COLO668 (cell line): Measurements from ENCODE around the gene TOR3A.

Experiments used
- DNase-seq: peaks from one replicate; lab custom pipeline; 2025; ENCODE audit not compliant: unreplicated experiment; lab: John Stamatoyannopoulos, UW

TOR3A gene

GRCh38 chr1:179061360-179062282 is 20.2 kb upstream of the TOR3A start:
- DNase-seq: no peak

DNA sequence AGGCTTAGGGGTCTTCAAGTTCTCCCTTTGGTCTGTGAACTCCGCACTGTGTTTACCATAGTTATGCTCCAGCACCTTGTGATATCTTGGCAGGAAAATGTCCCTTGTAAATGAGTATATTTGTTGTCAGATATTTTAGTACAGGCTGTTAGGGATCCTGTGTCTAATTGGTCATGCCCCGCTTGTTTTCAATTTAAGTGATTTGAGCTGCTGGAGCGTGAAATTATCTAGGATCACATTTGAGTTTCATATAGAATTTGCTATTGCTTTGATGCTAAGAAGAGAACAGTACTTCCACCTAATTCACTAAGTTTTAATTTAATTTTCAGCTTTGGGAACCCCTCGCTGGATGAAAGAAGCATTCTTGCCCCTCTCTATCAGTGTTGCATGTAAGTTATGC is 15.4 kb upstream of the TOR3A start:
- no peak for DNase-seq

DNA sequence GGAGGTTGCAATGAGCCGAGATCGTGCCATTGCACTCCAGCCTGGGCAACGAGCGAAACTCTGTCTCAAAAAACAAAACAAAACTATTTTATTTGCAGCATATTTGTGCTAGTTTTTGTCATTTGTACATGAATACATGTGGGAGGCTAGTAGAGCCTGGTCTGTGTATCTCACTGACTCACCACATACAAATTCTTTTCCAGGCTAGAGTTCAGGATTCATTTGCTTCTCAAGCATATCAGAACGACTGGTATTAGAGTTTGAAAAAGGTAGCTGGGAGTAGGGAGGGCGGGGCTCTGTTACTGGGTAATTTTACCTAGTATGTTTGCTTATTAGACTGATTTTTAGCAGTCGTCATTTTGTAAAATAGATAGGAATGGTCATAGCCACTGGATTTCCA is 4.5 kb upstream of the TOR3A start:
- DNase-seq: no peak

DNA sequence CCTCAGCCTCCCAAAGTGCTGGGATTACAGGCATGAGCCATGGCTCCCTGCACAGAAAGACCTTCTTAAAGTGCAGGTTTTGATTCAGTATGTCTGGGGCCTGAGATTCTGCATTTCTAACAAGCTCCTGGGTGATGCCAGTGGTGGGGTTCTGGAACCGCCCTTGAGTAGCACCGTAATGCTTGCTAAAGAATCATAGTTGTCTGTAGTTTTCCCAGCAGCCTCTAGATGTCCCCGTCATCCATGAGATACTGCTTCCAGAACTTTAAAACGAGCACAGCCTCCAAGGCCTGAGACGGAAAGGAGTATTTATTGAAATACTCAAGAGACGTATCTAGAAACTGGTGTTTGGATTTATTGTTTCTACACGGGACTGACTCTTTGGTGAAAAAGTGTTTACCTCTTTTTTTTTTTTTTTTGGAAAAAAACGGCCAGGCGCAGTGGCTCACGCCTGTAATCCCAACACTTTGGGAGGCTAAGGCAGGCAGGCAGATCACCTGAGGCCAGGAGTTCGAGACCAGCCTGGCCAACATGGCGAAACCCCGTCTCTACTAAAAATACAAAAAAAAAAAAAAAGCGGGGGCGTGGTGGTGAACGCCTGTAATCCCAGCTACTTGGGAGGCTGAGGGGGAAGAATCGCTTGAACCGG is 2.6 kb upstream of the TOR3A start:
- peak; percentile 54 for DNase-seq

GRCh38 chr1:179080866-179081686 is 794 bp upstream of the TOR3A start:
- DNase-seq: peak; percentile 42

DNA sequence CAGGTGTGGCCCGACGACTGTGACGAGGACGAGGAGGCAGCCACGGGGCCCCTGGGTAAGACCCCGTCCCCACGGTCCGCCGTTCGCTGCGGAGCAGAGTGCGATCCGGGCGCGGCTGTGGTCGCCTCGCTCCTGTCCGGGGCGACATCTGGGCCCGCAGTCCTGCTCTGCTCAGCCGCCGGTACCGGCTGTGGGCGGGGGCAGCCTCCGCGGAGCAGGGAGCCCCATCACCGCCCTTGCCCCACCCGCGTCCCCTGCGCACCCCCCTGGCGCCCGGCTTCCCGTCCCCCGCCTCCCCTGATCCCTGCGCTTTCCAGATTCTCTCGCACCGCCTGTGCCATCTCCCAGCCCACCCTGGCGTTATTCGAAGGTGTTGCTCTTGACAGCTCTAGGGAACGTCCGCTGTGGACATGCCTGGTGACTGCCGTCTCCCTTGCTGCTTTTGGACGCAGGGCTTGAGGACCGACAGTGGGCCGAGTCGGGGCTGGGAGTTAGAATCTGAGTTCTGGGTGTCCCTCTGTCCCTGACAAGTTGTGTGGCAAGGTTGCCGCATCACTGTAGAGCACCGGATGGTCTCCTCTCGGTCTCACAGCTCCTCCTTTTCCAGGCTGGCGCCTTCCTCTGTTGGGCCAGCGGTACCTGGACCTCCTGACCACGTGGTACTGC is 596 bp downstream of the TOR3A start:
- DNase-seq: peak; percentile 71

DNA sequence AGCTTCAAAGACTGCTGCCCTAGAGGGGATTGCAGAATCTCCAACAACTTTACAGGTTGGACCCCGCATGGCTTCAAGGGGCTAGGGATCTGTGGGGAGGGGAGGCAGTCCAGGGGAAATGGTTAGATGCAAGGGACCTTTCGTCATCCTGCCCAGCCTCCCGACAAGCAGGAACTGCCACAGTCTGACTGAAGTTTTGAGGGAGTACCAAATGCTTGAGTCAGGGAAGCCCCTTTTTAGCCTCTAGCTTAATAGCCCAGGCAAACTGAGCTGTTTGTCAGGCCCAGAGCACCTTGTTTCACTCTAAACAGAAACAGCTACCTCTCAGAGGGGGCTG is 1.1 kb downstream of the TOR3A start:
- no peak for DNase-seq

GRCh38 chr1:179083533-179083932 is 1.7 kb downstream of the TOR3A start:
- DNase-seq: no peak

DNA sequence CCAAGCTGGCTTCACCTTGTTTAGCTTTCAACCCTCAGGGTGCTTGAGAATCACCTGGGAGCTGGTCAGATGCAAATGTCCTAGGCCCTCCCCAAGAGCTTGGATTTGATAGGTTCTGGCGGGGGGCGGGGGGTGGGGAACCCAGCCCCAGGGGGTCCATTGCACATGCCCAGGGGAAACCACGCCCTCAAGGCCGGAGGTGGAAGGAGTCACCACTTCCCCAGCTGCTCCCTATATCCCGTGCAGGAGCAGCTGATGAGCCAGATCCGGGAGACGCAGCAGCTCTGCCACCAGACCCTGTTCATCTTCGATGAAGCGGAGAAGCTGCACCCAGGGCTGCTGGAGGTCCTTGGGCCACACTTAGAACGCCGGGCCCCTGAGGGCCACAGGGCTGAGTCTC is 5.8 kb downstream of the TOR3A start:
- peak; percentile 10 for DNase-seq

GRCh38 chr1:179089827-179090482 is 8.1 kb downstream of the TOR3A start:
- DNase-seq: no peak

- no peak for DNase-seq
Measured at GRCh38 chr1:179090522-179090921, 8.7 kb downstream of the TOR3A start.

DNA sequence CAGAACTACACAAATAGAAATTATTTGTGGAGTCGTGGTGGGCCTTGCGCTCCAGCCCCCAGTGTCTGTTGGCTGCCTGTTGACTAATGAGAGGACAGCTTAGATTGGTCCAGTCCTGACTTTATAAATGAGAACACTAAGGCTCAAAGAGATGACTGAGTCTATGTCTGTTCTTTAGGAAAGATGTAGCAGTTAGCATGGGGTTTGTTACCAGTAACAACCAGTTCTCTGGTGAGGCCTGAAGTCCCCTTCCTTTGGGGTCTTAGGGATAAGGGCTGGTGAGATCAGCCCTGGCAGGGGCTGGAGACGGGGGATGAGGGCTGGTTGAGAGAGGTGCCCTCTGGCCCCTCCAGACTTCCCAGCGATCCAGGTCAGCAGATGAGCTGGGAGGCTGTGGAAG is 9.1 kb downstream of the TOR3A start:
- DNase-seq: no peak

DNA sequence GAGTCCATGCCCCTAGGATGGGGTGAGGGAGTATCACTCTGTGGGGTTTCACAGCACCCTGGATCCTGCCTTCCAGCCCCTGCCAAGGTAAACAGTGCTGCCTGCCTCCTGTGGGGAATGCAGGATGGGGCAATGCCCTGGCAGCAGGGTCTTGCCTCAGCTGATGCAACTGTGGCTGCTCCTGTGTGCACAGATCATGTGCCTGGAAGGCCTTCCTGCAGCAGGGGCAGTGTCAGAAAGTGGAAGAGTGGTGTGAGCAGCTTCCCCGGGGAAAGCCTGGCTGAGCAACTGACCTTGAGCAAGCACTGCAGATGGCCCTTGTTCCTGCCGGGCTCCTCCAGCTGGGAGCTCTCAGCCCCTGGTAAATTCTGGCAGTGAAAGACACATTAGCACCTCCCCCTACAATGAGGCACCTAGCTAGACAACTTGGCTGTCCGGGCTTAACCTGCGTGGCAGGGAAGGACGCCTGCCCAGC is 9.9 kb downstream of the TOR3A start:
- DNase-seq: no peak

DNA sequence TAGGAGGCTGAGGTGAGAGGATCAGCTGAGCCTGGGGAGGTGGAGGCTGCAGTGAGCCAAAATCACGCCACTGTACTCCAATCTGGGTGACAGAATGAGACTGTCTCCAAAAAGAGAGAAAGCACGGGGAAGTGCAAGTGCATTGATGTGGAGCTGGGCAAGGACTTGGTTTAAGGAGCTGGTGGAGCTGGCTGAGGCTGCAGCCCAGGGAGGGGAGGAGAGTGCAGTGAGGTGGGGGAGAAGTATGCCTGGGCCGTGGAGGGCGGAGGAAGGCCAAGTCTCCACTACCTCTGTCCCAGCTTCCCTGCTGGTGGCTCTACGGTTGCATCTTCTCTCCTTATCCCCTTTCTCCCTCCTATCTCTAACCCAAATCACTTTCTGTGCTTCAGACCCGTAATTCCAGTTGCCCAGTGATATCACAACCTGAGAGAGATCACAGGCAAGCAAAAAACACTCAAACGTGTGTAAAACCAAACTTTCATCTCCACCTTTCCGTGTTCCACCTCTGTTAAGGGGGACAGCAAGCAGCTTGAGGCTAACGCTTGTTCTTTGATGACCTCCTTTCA is 11.1 kb downstream of the TOR3A start:
- no peak for DNase-seq

DNA sequence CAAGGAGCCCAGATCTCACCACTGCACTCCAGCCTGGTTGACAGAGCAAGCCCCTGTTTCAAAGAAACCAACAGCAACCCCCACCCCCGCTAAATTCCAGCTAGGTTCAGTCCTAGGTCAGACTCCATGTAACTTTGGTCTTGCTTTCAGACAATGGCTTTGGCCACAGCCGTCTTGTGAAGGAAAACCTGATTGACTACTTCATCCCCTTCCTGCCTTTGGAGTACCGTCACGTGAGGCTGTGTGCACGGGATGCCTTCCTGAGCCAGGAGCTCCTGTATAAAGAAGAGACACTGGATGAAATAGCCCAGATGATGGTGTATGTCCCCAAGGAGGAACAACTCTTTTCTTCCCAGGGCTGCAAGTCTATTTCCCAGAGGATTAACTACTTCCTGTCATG is 12.9 kb downstream of the TOR3A start:
- no peak for DNase-seq

DNA sequence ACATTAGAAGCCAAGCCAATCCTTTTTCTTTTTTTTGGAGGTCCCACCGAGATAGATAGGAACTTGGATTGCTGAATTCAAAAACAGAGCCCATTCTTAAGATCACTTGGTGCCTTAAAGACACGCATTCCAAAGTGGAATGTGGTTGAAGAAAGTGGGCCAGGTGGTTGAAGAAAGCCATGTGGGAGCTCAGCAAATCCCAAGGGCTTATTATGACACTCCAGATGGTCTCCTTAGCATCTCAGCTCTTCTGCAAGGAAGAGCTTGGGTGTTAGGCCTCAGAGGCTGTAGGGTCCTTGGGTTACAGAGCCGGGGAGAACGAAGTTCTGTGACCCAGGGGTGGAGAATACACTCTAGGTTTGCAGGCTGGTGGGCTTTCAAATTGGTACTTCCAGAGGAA is 13.5 kb downstream of the TOR3A start:
- DNase-seq: no peak

DNA sequence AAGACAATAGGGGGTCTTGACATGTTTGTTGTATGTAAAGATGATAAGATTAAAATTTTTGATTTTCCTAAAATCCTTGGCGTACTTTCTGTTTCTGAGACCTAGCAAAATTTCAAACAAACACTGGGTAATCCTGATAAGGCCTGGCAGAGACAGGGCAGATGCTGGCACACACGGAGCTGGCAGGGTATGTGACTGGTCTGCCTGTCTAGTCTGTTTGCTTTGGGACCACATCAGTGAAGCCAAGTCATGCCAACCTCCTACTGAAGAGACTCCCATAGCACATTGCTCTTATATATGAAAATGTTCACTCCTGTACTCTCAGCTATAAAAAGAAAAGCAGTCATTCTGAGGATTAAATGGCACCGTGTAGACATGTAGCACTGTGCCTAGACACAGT is 14.1 kb downstream of the TOR3A start:
- DNase-seq: no peak

GRCh38 chr1:179099891-179100290 is 18.0 kb downstream of the TOR3A start:
- no peak for DNase-seq

GRCh38 chr1:179101566-179101965 is 19.7 kb downstream of the TOR3A start:
- DNase-seq: no peak

- no peak for DNase-seq
Measured at GRCh38 chr1:179103999-179104398, 22.1 kb downstream of the TOR3A start.
